GM12878 (cell line): Measurements from ENCODE around the gene TLCD5. TPM values are rescaled to one million over a fixed set of nuclear protein-coding genes. Genes with fewer than 3 reads are reported as not detected.

Experiments
- ATF3 ChIP-seq: IDR thresholded peaks from 2 replicates; pipeline ENCODE4 v1.6.1; 2011; ENCODE audit warnings: low read depth, mild to moderate bottlenecking, low read length, moderate library complexity, borderline replicate concordance; ENCODE audit errors: extremely low read depth
- BMI1 ChIP-seq: fragments of 450-650 bp; IDR thresholded peaks from 2 replicates; pipeline ENCODE4 v1.6.1; 2016; ENCODE audit warnings: mild to moderate bottlenecking, moderate library complexity, borderline replicate concordance
- CEBPZ ChIP-seq: fragments of 150-350 bp; IDR thresholded peaks from 2 replicates; pipeline ENCODE4 v1.6.1; 2016; ENCODE audit warnings: low read depth, low read length
- CHD1 ChIP-seq: IDR thresholded peaks from 2 replicates; pipeline ENCODE4 v1.6.1; 2012; ENCODE audit warnings: low read depth, low read length, improper control_type of control experiment
- IRF4 ChIP-seq: IDR thresholded peaks from 2 replicates; pipeline ENCODE4 v1.6.1; 2011; ENCODE audit warnings: low read depth, low read length
- IRF5 ChIP-seq: fragments of 450-650 bp; IDR thresholded peaks from 2 replicates; pipeline ENCODE4 v1.6.1; 2017; ENCODE audit warnings: borderline replicate concordance
- LARP7 ChIP-seq: fragments of 450-650 bp; IDR thresholded peaks from 2 replicates; pipeline ENCODE4 v1.6.1; 2017; ENCODE audit warnings: mild to moderate bottlenecking
- MXI1 ChIP-seq: fragments of 150-350 bp; IDR thresholded peaks from 2 replicates; pipeline ENCODE4 v1.6.1; 2011; ENCODE audit warnings: low read depth, mild to moderate bottlenecking, inconsistent platforms, low read length, improper control_type of control experiment
- NBN ChIP-seq: fragments of 450-650 bp; IDR thresholded peaks from 2 replicates; pipeline ENCODE4 v1.6.1; 2016
- NFXL1 ChIP-seq: fragments of 450-650 bp; IDR thresholded peaks from 2 replicates; pipeline ENCODE4 v1.6.1; 2017; ENCODE audit warnings: antibody characterized with exemption, mild to moderate bottlenecking, borderline replicate concordance
- NFYB ChIP-seq: IDR thresholded peaks from 2 replicates; pipeline ENCODE4 v1.6.1; 2011; ENCODE audit warnings: low read depth, mild to moderate bottlenecking, low read length, improper control_type of control experiment, moderate library complexity; ENCODE audit not compliant: insufficient read depth
- NR2C2 ChIP-seq: IDR thresholded peaks from 2 replicates; pipeline ENCODE4 v1.6.1; 2011; ENCODE audit warnings: borderline replicate concordance, low read depth; ENCODE audit not compliant: control insufficient read depth, insufficient read length
- NR2F1 ChIP-seq: fragments of 450-650 bp; conservative IDR thresholded peaks from 2 replicates; pipeline ENCODE4 v1.6.1; 2017; ENCODE audit warnings: mild to moderate bottlenecking
- PML ChIP-seq: IDR thresholded peaks from 2 replicates; pipeline ENCODE4 v1.6.1; 2012; ENCODE audit warnings: low read length, inconsistent platforms
- POLR2A ChIP-seq: IDR thresholded peaks from 2 replicates; pipeline ENCODE4 v1.6.1; 2011; ENCODE audit warnings: low read depth, mild to moderate bottlenecking, low read length
- POLR2AphosphoS2 ChIP-seq: IDR thresholded peaks from 2 replicates; pipeline ENCODE4 v1.6.1; 2011; ENCODE audit warnings: low read depth, mild to moderate bottlenecking, low read length, improper control_type of control experiment, moderate library complexity
- POLR2AphosphoS5 ChIP-seq: IDR thresholded peaks from 2 replicates; pipeline ENCODE4 v1.6.1; 2011; ENCODE audit warnings: mild to moderate bottlenecking, low read length, inconsistent platforms
- RCOR1 ChIP-seq: conservative IDR thresholded peaks from 2 replicates; pipeline ENCODE4 v1.6.1; 2012; ENCODE audit warnings: low read depth, low read length, improper control_type of control experiment
- SUZ12 ChIP-seq: fragments of 200-600 bp; sonication (generic); IDR thresholded peaks from one replicate; pipeline ENCODE4 v1.6.1; 2018; ENCODE audit warnings: antibody characterized with exemption, mild to moderate bottlenecking; ENCODE audit not compliant: unreplicated experiment
- TAF1 ChIP-seq: IDR thresholded peaks from 2 replicates; pipeline ENCODE4 v1.6.1; 2011; ENCODE audit warnings: mild to moderate bottlenecking, low read depth, low read length, borderline replicate concordance
- TCF12 ChIP-seq: IDR thresholded peaks from 2 replicates; pipeline ENCODE4 v1.6.1; 2011; ENCODE audit warnings: low read depth, mild to moderate bottlenecking, low read length
- YBX1 ChIP-seq: fragments of 450-650 bp; IDR thresholded peaks from 2 replicates; pipeline ENCODE4 v1.6.1; 2016; ENCODE audit warnings: antibody characterized with exemption
- ZBTB4 ChIP-seq: fragments of 450-650 bp; formaldehyde crosslinking; IDR thresholded peaks from 2 replicates; pipeline ENCODE4 v1.4.0; 2022; ENCODE audit warnings: mild to moderate bottlenecking, moderate library complexity
- polyA plus RNA-seq, 11 experiments: library from polyadenylated mRNA; depleted of rRNA in 4 of 11; unstranded in 6 of 11; stranded (reverse) in 5 of 11; fragments of >200 nt; fragmentation: Nextera tagmentation in 4 of 11; fragmentation: Illumina TruSeq in 1 of 11; extraction: Ambion mirVana in 4 of 11; extraction: Trizol in 1 of 11; gene quantifications; 1 replicate in 1 of 11; 2 replicates in 10 of 11; pipeline versions ENCODE4 v1.2.1 to v1.2.3, GENCODE V29; 2011 to 2016; ENCODE audit warnings: inconsistent platforms in 2 of 11, missing spikeins in 2 of 11, low read depth in 1 of 11
- total RNA-seq, 4 experiments: library from RNA; depleted of rRNA in 3 of 4; stranded (reverse); fragments of >200 nt in 3 of 4; fragmentation: Illumina TruSeq in 1 of 4; extraction: Trizol in 1 of 4; gene quantifications; 2 replicates each; pipeline versions ENCODE4 v1.2.1 to v1.2.3, GENCODE V29; 2013 to 2021
- TF ChIP-seq, protein P1 (sequence below): IDR thresholded peaks from 2 replicates; pipeline ENCODE4 v1.6.1; 2011; ENCODE audit warnings: mild to moderate bottlenecking, low read depth, low read length, moderate library complexity; ENCODE audit not compliant: insufficient replicate concordance

Gene TLCD5
- total and polyA plus RNA-seq, 10 of the 15 experiments (the other 5 are each of a cell fraction or from before 2014, with no cell fraction given), result 2.4 to 13.3 (median 3.2) TPM

DNA sequence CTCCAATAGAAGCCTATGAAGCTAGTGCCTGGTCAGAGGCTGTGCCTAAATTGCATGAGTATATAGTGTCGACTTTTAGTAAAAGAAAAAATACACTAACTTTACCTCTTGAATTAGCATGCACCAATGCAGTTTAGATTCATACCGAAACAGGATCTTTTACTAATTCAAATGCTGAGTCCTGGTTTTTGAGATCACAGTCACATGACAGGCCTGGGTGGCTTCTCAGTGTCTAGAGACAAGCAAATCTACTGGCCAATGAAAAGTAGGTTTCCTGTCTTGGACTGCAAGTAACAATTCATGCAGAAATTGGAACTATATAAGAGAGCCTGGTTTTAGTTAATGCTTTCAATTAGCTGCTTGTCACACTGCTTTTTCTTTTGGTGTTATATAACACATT lies 18.3 kb downstream of the TLCD5 start (continued):
- TF ChIP-seq IRF5 (no peak), YBX1 (no peak), ATF3 (peak; percentile 38; the same call in 1 of the 2 replicates), NFYB (0 out of 2 replicates have a peak, but pooled peaks have one; percentile 41), NR2C2 (no peak), SUZ12 (no peak), MXI1 (no peak), PML (no peak; the same call in 1 of the 2 replicates), POLR2AphosphoS2 (no peak), CEBPZ (no peak), POLR2A (no peak), IRF4 (peak; percentile 73; the same call in 1 of the 2 replicates), TCF12 (no peak), BMI1 (no peak), POLR2AphosphoS5 (no peak), RCOR1 (no peak), NR2F1 (0 out of 2 replicates have a peak, but pooled peaks have one; percentile 17), NBN (no peak), ZBTB4 (no peak), TAF1 (no peak), CHD1 (no peak), NFXL1 (no peak), LARP7 (no peak)
- TF ChIP-seq, protein P1, sequence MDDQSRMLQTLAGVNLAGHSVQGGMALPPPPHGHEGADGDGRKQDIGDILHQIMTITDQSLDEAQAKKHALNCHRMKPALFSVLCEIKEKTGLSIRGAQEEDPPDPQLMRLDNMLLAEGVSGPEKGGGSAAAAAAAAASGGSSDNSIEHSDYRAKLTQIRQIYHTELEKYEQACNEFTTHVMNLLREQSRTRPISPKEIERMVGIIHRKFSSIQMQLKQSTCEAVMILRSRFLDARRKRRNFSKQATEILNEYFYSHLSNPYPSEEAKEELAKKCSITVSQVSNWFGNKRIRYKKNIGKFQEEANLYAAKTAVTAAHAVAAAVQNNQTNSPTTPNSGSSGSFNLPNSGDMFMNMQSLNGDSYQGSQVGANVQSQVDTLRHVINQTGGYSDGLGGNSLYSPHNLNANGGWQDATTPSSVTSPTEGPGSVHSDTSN, result no peak
